ENCODE data around the gene ASRGL1.
"Not testable (repeated sequence)": the region's sequence is repeated elsewhere in the genome, so short reads cannot be mapped to it uniquely, and the experiment has no call there.

Gene ASRGL1

DNA sequence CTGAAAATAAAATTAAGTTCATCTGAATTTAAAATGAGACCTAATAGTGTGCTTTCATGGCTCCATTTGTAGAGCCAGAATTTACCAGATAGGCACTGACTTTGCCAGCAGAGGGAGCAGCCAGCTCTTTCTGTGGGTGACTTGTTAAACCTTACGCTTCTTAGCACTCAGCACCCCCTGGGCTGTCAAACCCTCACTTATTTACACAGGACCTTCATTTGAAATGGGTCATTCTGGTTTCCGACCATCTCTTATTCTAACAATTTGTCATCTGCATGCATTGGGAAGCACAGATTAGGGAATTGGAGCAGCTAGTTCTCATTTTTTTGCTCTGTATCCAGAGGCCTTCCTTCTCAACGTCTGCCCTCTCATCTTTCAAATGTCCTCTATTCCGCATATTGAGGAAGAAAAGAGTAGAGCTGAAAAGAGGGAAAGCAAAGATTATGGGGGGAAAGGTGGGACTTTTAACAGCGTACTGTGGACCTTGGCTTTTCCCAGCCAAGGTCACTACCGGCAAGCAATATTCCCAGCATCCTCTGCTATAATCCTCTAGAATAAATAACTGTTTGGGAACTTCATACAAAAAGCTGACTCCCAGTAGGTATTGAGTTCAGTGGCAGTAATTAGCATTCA lies 3.1 kb downstream of the ASRGL1 start:
- Histone ChIP-seq H3K4me1 (ENCODE audit: control insufficient read depth in 1 of 2, insufficient read depth in 2 of 2, low read length in 2 of 2) (peaks cover 0 to 5% of the 10 kb centered on the region in 2 experiments), H3K18ac (ENCODE audit: low read length) (no peak overlapping the region), H3K9me3 (ENCODE audit: insufficient read depth, low read depth, low read length) (no peaks in the 10 kb centered on the region), H2AFZ (ENCODE audit: insufficient read depth, low read length, poor library complexity) (no peak overlapping the region), H3K79me2 (ENCODE audit: control insufficient read depth, insufficient read depth, low read length, poor library complexity) (no peaks in the 10 kb centered on the region), H3K27me3 (ENCODE audit: insufficient read depth, low read length) (peaks cover 5% of the 10 kb centered on the region), H3K4me2 (ENCODE audit: low read length) (no peak overlapping the region), H2AK5ac (ENCODE audit: low read length) (no peak overlapping the region), H2BK5ac (ENCODE audit: low read depth, low read length, poor library complexity) (no peak overlapping the region), H3K23ac (ENCODE audit: low read length) (no peak overlapping the region), H3K4ac (ENCODE audit: low read depth, low read length) (no peak overlapping the region), H4K91ac (ENCODE audit: low read depth, low read length) (no peak overlapping the region), H3K14ac (ENCODE audit: low read length) (no peak overlapping the region), H3K9ac (ENCODE audit: low read length) (no peak overlapping the region), H3K4me3 (ENCODE audit: low read depth, low read length) (no peak overlapping the region), H4K12ac (ENCODE audit: low read depth, low read length) (no peak overlapping the region), H2BK12ac (ENCODE audit: low read length) (no peak overlapping the region), H4K8ac (ENCODE audit: low read depth, low read length) (no peak overlapping the region), H3K36me3 (ENCODE audit: control insufficient read depth in 1 of 2, insufficient read depth in 2 of 2, low read length in 2 of 2) (no peaks in the 10 kb centered on the region), H3K79me1 (ENCODE audit: low read length) (no peaks in the 10 kb centered on the region), H3K27ac (ENCODE audit: low read depth, low read length) (no peak overlapping the region), H2BK120ac (ENCODE audit: insufficient read depth, low read length, poor library complexity) (no peak overlapping the region)
- peak; percentile 26 to 71 for DNase-seq
- no CpG with 5 or more reads among the region's 6 CpGs for WGBS (ENCODE audit: extremely low coverage, insufficient coverage, insufficient read length)

- no peak overlapping the region for H4K12ac ChIP-seq (ENCODE audit: low read depth, low read length)
- H3K4me3 ChIP-seq (ENCODE audit: low read depth, low read length) = no peak overlapping the region
- H3K27ac ChIP-seq (ENCODE audit: low read depth, low read length) = no peak overlapping the region
- H2BK120ac ChIP-seq (ENCODE audit: insufficient read depth, low read length, poor library complexity) = no peak overlapping the region
- no peak overlapping the region for H2BK12ac ChIP-seq (ENCODE audit: low read length)
- no peak overlapping the region for H4K91ac ChIP-seq (ENCODE audit: low read depth, low read length)
- H3K4ac ChIP-seq (ENCODE audit: low read depth, low read length) = no peak overlapping the region
- DNase-seq = no peak
- no peak overlapping the region for H3K4me2 ChIP-seq (ENCODE audit: low read length)
- no peaks in the 10 kb centered on the region for H3K79me2 ChIP-seq (ENCODE audit: control insufficient read depth, insufficient read depth, low read length, poor library complexity)
- whole genome bisulfite sequencing (ENCODE audit: extremely low coverage, insufficient coverage, insufficient read length) = no CpG with 5 or more reads among the region's 4 CpGs
- no peak overlapping the region for H3K9ac ChIP-seq (ENCODE audit: low read length)
- H3K14ac ChIP-seq (ENCODE audit: low read length) = no peak overlapping the region
- no peak overlapping the region for H2BK5ac ChIP-seq (ENCODE audit: low read depth, low read length, poor library complexity)
- no peak overlapping the region for H2AK5ac ChIP-seq (ENCODE audit: low read length)
- no peak overlapping the region for H2AFZ ChIP-seq (ENCODE audit: insufficient read depth, low read length, poor library complexity)
- peaks cover 0 to 5% of the 10 kb centered on the region in 2 experiments for H3K4me1 ChIP-seq (ENCODE audit: control insufficient read depth in 1 of 2, insufficient read depth in 2 of 2, low read length in 2 of 2)
- peaks cover 5% of the 10 kb centered on the region for H3K27me3 ChIP-seq (ENCODE audit: insufficient read depth, low read length)
- H4K8ac ChIP-seq (ENCODE audit: low read depth, low read length) = no peak overlapping the region
- H3K23ac ChIP-seq (ENCODE audit: low read length) = no peak overlapping the region
- H3K79me1 ChIP-seq (ENCODE audit: low read length) = no peaks in the 10 kb centered on the region
- no peaks in the 10 kb centered on the region for H3K9me3 ChIP-seq (ENCODE audit: insufficient read depth, low read depth, low read length)
- no peak overlapping the region for H3K18ac ChIP-seq (ENCODE audit: low read length)
- no peaks in the 10 kb centered on the region for H3K36me3 ChIP-seq (ENCODE audit: control insufficient read depth in 1 of 2, insufficient read depth in 2 of 2, low read length in 2 of 2)
Measured at GRCh38 chr11:62341588-62341987, 4.3 kb downstream of the ASRGL1 start.

GRCh38 chr11:62343646-62344190 lies 6.5 kb downstream of the ASRGL1 start:
- not testable (repeated sequence) for H3K9me3 ChIP-seq (ENCODE audit: insufficient read depth, low read depth, low read length); H3K14ac ChIP-seq (ENCODE audit: low read length); H2BK120ac ChIP-seq (ENCODE audit: insufficient read depth, low read length, poor library complexity); H3K18ac ChIP-seq (ENCODE audit: low read length); H3K36me3 ChIP-seq (ENCODE audit: control insufficient read depth in 1 of 2, insufficient read depth in 2 of 2, low read length in 2 of 2); H3K9ac ChIP-seq (ENCODE audit: low read length); H3K27me3 ChIP-seq (ENCODE audit: insufficient read depth, low read length); H3K4ac ChIP-seq (ENCODE audit: low read depth, low read length); H2AK5ac ChIP-seq (ENCODE audit: low read length); H3K79me1 ChIP-seq (ENCODE audit: low read length); H2BK12ac ChIP-seq (ENCODE audit: low read length); H2AFZ ChIP-seq (ENCODE audit: insufficient read depth, low read length, poor library complexity); H2BK5ac ChIP-seq (ENCODE audit: low read depth, low read length, poor library complexity); H3K23ac ChIP-seq (ENCODE audit: low read length); H3K79me2 ChIP-seq (ENCODE audit: control insufficient read depth, insufficient read depth, low read length, poor library complexity); H4K8ac ChIP-seq (ENCODE audit: low read depth, low read length); H3K27ac ChIP-seq (ENCODE audit: low read depth, low read length); DNase-seq; H3K4me1 ChIP-seq (ENCODE audit: control insufficient read depth in 1 of 2, insufficient read depth in 2 of 2, low read length in 2 of 2); H4K12ac ChIP-seq (ENCODE audit: low read depth, low read length); H3K4me3 ChIP-seq (ENCODE audit: low read depth, low read length); H3K4me2 ChIP-seq (ENCODE audit: low read length); H4K91ac ChIP-seq (ENCODE audit: low read depth, low read length)
- WGBS (ENCODE audit: extremely low coverage, insufficient coverage, insufficient read length) = no CpG with 5 or more reads among the region's 7 CpGs

- peak in 1 of 2 donors; percentile 13 for DNase-seq
- WGBS (ENCODE audit: extremely low coverage, insufficient coverage, insufficient read length) = no CpG with 5 or more reads among the region's 1 CpG
Measured at GRCh38 chr11:62344210-62344609, 7.0 kb downstream of the ASRGL1 start.

More at GRCh38 chr11:62344210-62344609, 7.0 kb downstream of the ASRGL1 start:
- no peak overlapping the region for H3K18ac ChIP-seq (ENCODE audit: low read length)
- H4K12ac ChIP-seq (ENCODE audit: low read depth, low read length) = no peak overlapping the region
- H3K27ac ChIP-seq (ENCODE audit: low read depth, low read length) = no peak overlapping the region
- no peak overlapping the region for H2AK5ac ChIP-seq (ENCODE audit: low read length)
- H3K27me3 ChIP-seq (ENCODE audit: insufficient read depth, low read length) = no peaks in the 10 kb centered on the region
- no peak overlapping the region for H3K9ac ChIP-seq (ENCODE audit: low read length)
- no peak overlapping the region for H2BK12ac ChIP-seq (ENCODE audit: low read length)
- H3K4ac ChIP-seq (ENCODE audit: low read depth, low read length) = no peak overlapping the region
- H3K9me3 ChIP-seq (ENCODE audit: insufficient read depth, low read depth, low read length) = no peaks in the 10 kb centered on the region
- no peak overlapping the region for H3K14ac ChIP-seq (ENCODE audit: low read length)
- H3K4me2 ChIP-seq (ENCODE audit: low read length) = no peak overlapping the region
- H3K4me1 ChIP-seq (ENCODE audit: control insufficient read depth in 1 of 2, insufficient read depth in 2 of 2, low read length in 2 of 2) = no peaks in the 10 kb centered on the region
- no peak overlapping the region for H3K4me3 ChIP-seq (ENCODE audit: low read depth, low read length)
- no peak overlapping the region for H3K23ac ChIP-seq (ENCODE audit: low read length)
- no peaks in the 10 kb centered on the region for H3K79me2 ChIP-seq (ENCODE audit: control insufficient read depth, insufficient read depth, low read length, poor library complexity)
- H3K36me3 ChIP-seq (ENCODE audit: control insufficient read depth in 1 of 2, insufficient read depth in 2 of 2, low read length in 2 of 2) = no peaks in the 10 kb centered on the region
- H3K79me1 ChIP-seq (ENCODE audit: low read length) = no peaks in the 10 kb centered on the region
- H4K91ac ChIP-seq (ENCODE audit: low read depth, low read length) = no peak overlapping the region
- no peak overlapping the region for H4K8ac ChIP-seq (ENCODE audit: low read depth, low read length)
- H2AFZ ChIP-seq (ENCODE audit: insufficient read depth, low read length, poor library complexity) = no peak overlapping the region
- no peak overlapping the region for H2BK5ac ChIP-seq (ENCODE audit: low read depth, low read length, poor library complexity)
- H2BK120ac ChIP-seq (ENCODE audit: insufficient read depth, low read length, poor library complexity) = no peak overlapping the region

Measured in trophoblast cell (in vitro differentiated cells and primary cell).